NCI-H2029 treated with DMSO at 0.1 percent for 48 hours (cell line): ENCODE results near the gene NOX3.
"Not testable (repeated sequence)": the region's sequence is repeated elsewhere in the genome, so short reads cannot be mapped to it uniquely, and the experiment has no call there.

ENCODE experiments used
- DNase-seq: peaks from one replicate; lab custom pipeline; 2025; lab: John Stamatoyannopoulos, UW

The NOX3 gene

GRCh38 chr6:155455766-155456165, at the start of gene NOX3:
Gene NOX3 (minus strand): TSS chr6:155455839. CDS start chr6:155455800, 39 bp downstream.
- DNase-seq: no peak

GRCh38 chr6:155504848-155505607, 49.4 kb upstream of the NOX3 start:
- DNase-seq: no peak

- no peak for DNase-seq
Measured at GRCh38 chr6:155502393-155502792, 46.8 kb upstream of the NOX3 start.

GRCh38 chr6:155499574-155499973, 43.9 kb upstream of the NOX3 start:
- no peak for DNase-seq

GRCh38 chr6:155498370-155498769, 42.7 kb upstream of the NOX3 start:
- no peak for DNase-seq

GRCh38 chr6:155497273-155497672, 41.6 kb upstream of the NOX3 start:
- DNase-seq: no peak

- DNase-seq: no peak
Measured at GRCh38 chr6:155495011-155495768, 39.6 kb upstream of the NOX3 start.

- no peak for DNase-seq
Measured at GRCh38 chr6:155493694-155494143, 38.1 kb upstream of the NOX3 start.

- DNase-seq: no peak
Measured at GRCh38 chr6:155493026-155493693, 37.5 kb upstream of the NOX3 start.

GRCh38 chr6:155492061-155492735, 36.6 kb upstream of the NOX3 start:
- DNase-seq: no peak

GRCh38 chr6:155491421-155491820, 35.8 kb upstream of the NOX3 start:
- no peak for DNase-seq

GRCh38 chr6:155488197-155488596, 32.6 kb upstream of the NOX3 start:
- DNase-seq: not testable (repeated sequence)

GRCh38 chr6:155487371-155488130, 31.9 kb upstream of the NOX3 start:
- DNase-seq: no peak

GRCh38 chr6:155486721-155487294, 31.2 kb upstream of the NOX3 start:
- DNase-seq: no peak

GRCh38 chr6:155485756-155486155, 30.1 kb upstream of the NOX3 start:
- no peak for DNase-seq

- no peak for DNase-seq
Measured at GRCh38 chr6:155483858-155484257, 28.2 kb upstream of the NOX3 start.

GRCh38 chr6:155481215-155481614, 25.6 kb upstream of the NOX3 start:
- DNase-seq: no peak

- DNase-seq: no peak
Measured at GRCh38 chr6:155473741-155474140, 18.1 kb upstream of the NOX3 start.

GRCh38 chr6:155472886-155473285, 17.2 kb upstream of the NOX3 start:
- DNase-seq: no peak

GRCh38 chr6:155470979-155471616, 15.5 kb upstream of the NOX3 start:
- not testable (repeated sequence) for DNase-seq
